KOPT-K1 (cell line): ENCODE results near the gene EXD3.
"Not testable (repeated sequence)": the region's sequence is repeated elsewhere in the genome, so short reads cannot be mapped to it uniquely, and the experiment has no call there.

Experiments used
- H3K27ac ChIP-seq: fragments of 200-600 bp; sonication (generic); 2 replicates; pipeline ENCODE4 v1.5.1; 2016; ENCODE audit warnings: antibody characterized with exemption, mild to moderate bottlenecking, low read depth, low read length; ENCODE audit not compliant: poor library complexity, severe bottlenecking
- H3K36me3 ChIP-seq: fragments of 200-600 bp; sonication (generic); 2 replicates; pipeline ENCODE4 v1.5.1; 2017; ENCODE audit warnings: antibody characterized with exemption, mild to moderate bottlenecking, low read length, moderate library complexity; ENCODE audit not compliant: insufficient read depth
- H3K9me3 ChIP-seq: fragments of 200-600 bp; sonication (generic); 2 replicates; pipeline ENCODE4 v1.5.1; 2017; ENCODE audit warnings: antibody characterized with exemption, low read length, mild to moderate bottlenecking; ENCODE audit not compliant: insufficient read depth, poor library complexity, severe bottlenecking

Gene EXD3

GRCh38 chr9:137422604-137423513, at the start of gene EXD3, which contains the start of gene NOXA1:
Gene EXD3, minus strand, starts transcription at chr9:137423162. Its CDS starts 27,805 bp downstream, at chr9:137395357.
Gene NOXA1, plus strand, starts transcription at chr9:137423393. Its CDS starts 137 bp downstream, at chr9:137423530.
- Histone ChIP-seq H3K27ac (no peak within 1 kb of the TSS), H3K9me3 (no peaks in the 10 kb centered on the region), H3K36me3 (no peaks in the 10 kb centered on the region)

- peaks cover 27% of the 10 kb centered on the region for H3K9me3 ChIP-seq
- no peak overlapping the region for H3K27ac ChIP-seq
- H3K36me3 ChIP-seq: no peaks in the 10 kb centered on the region
These were observed 47.8 kb upstream of the EXD3 start for GRCh38 chr9:137470785-137471184.

- no peaks in the 10 kb centered on the region for H3K36me3 ChIP-seq
- peaks cover 2% of the 10 kb centered on the region for H3K9me3 ChIP-seq
- H3K27ac ChIP-seq: no peak overlapping the region
These were observed 44.9 kb upstream of the EXD3 start for GRCh38 chr9:137467896-137468295.

GRCh38 chr9:137467161-137467581, 44.2 kb upstream of the EXD3 start:
- no peaks in the 10 kb centered on the region for H3K36me3 ChIP-seq
- no peak overlapping the region for H3K27ac ChIP-seq
- no peaks in the 10 kb centered on the region for H3K9me3 ChIP-seq

- not testable (repeated sequence) for H3K9me3 ChIP-seq, H3K36me3 ChIP-seq, H3K27ac ChIP-seq
These were observed 43.6 kb upstream of the EXD3 start for GRCh38 chr9:137466389-137467085.

GRCh38 chr9:137465720-137466388, 42.9 kb upstream of the EXD3 start:
- no peaks in the 10 kb centered on the region for H3K36me3 ChIP-seq
- H3K27ac ChIP-seq: no peak overlapping the region
- no peaks in the 10 kb centered on the region for H3K9me3 ChIP-seq

- Histone ChIP-seq H3K9me3 (no peaks in the 10 kb centered on the region), H3K36me3 (no peaks in the 10 kb centered on the region), H3K27ac (no peak overlapping the region)
These were observed 42.2 kb upstream of the EXD3 start for GRCh38 chr9:137465000-137465719.

- Histone ChIP-seq H3K9me3 (no peaks in the 10 kb centered on the region), H3K27ac (no peak overlapping the region), H3K36me3 (no peaks in the 10 kb centered on the region)
These were observed 41.5 kb upstream of the EXD3 start for GRCh38 chr9:137464291-137464999.

- Histone ChIP-seq H3K36me3 (no peaks in the 10 kb centered on the region), H3K27ac (no peak overlapping the region), H3K9me3 (no peaks in the 10 kb centered on the region)
These were observed 40.9 kb upstream of the EXD3 start for GRCh38 chr9:137463931-137464290.

- Histone ChIP-seq H3K36me3 (no peaks in the 10 kb centered on the region), H3K27ac (no peak overlapping the region), H3K9me3 (no peaks in the 10 kb centered on the region)
These were observed 40.3 kb upstream of the EXD3 start for GRCh38 chr9:137462986-137463930.

- H3K9me3 ChIP-seq: no peaks in the 10 kb centered on the region
- no peaks in the 10 kb centered on the region for H3K36me3 ChIP-seq
- H3K27ac ChIP-seq: no peak overlapping the region
These were observed 39.5 kb upstream of the EXD3 start for GRCh38 chr9:137462396-137462985.

- H3K9me3 ChIP-seq: no peaks in the 10 kb centered on the region
- no peaks in the 10 kb centered on the region for H3K36me3 ChIP-seq
- H3K27ac ChIP-seq: no peak overlapping the region
These were observed 38.9 kb upstream of the EXD3 start for GRCh38 chr9:137461663-137462395.

GRCh38 chr9:137461316-137461662, 38.3 kb upstream of the EXD3 start:
- Histone ChIP-seq H3K36me3 (no peaks in the 10 kb centered on the region), H3K9me3 (no peaks in the 10 kb centered on the region), H3K27ac (no peak overlapping the region)
